CD4-positive, alpha-beta T cell (primary cell): ENCODE measurements around the gene HCAR3. TPM values are rescaled to one million over a fixed set of nuclear protein-coding genes. Genes with fewer than 3 reads are reported as not detected.
"Not testable (repeated sequence)": the region's sequence is repeated elsewhere in the genome, so short reads cannot be mapped to it uniquely, and the experiment has no call there.

Experiments
- ATAC-seq: fragments of 200-7000 bp; cut with Tn5 transposase; one replicate; pipeline ENCODE4 v1.10.0; 2022; ENCODE audit warnings: mild to moderate bottlenecking; ENCODE audit not compliant: poor library complexity
- CTCF ChIA-PET: fragments of 350-600 bp; sonication (Branson Sonifier 250); formaldehyde crosslinking; loops from one replicate; lab custom pipeline; 2021; ENCODE audit warnings: antibody characterized with exemption, inconsistent platforms; lab: Charles Lee
- POLR2A ChIA-PET: fragments of 350-600 bp; sonication (Branson Sonifier 250); formaldehyde crosslinking; loops from one replicate; lab custom pipeline; 2021; ENCODE audit warnings: antibody characterized with exemption, inconsistent platforms; lab: Charles Lee
- DNase-seq, 14 experiments: peaks; one replicate each; pipeline ENCODE4 v3.0.0-alpha.2; 2013 to 2020; ENCODE audit warnings: mixed read lengths in 2 of 14
- H3K27ac ChIP-seq, 2 donors: one replicate each; pipeline versions ENCODE4 v1.5.1 to v1.7.0; 2013; ENCODE audit warnings: low read length in 2 of 2, low read depth in 1 of 2, mild to moderate bottlenecking in 1 of 2
- H3K27me3 ChIP-seq, 2 experiments: 1 replicate in 1 of 2; 2 replicates in 1 of 2; pipeline versions ENCODE4 v1.6.1 to v1.7.0; 2013; ENCODE audit warnings: low read length in 2 of 2, control low read depth in 1 of 2, mild to moderate bottlenecking in 1 of 2, moderate library complexity in 1 of 2; ENCODE audit not compliant: insufficient read depth in 2 of 2, control insufficient read depth in 1 of 2
- H3K36me3 ChIP-seq: one replicate; pipeline ENCODE4 v1.6.1; 2013; ENCODE audit warnings: low read length, control low read depth; ENCODE audit not compliant: insufficient read depth
- H3K4me1 ChIP-seq: one replicate; pipeline ENCODE4 v1.6.1; 2013; ENCODE audit warnings: low read length, control low read depth; ENCODE audit not compliant: insufficient read depth
- H3K4me3 ChIP-seq: one replicate; pipeline ENCODE4 v1.5.1; 2013; ENCODE audit warnings: mild to moderate bottlenecking, low read length, moderate library complexity
- H3K9me3 ChIP-seq, 2 experiments: 1 replicate in 1 of 2; 2 replicates in 1 of 2; pipeline versions ENCODE4 v1.6.1 to v1.7.0; 2013; ENCODE audit warnings: low read length in 2 of 2, mild to moderate bottlenecking in 2 of 2, control low read depth in 1 of 2, moderate library complexity in 1 of 2; ENCODE audit not compliant: control insufficient read depth in 1 of 2, insufficient read depth in 1 of 2
- H3K27ac Mint-ChIP-seq: one replicate; pipeline ENCODE4 v1.8.0; 2020; ENCODE audit warnings: mixed read lengths
- H3K27me3 Mint-ChIP-seq: one replicate; pipeline ENCODE4 v1.8.0; 2021; ENCODE audit warnings: mixed read lengths
- H3K36me3 Mint-ChIP-seq: one replicate; pipeline ENCODE4 v1.8.0; 2021; ENCODE audit warnings: low read depth, mixed read lengths
- H3K4me1 Mint-ChIP-seq: one replicate; pipeline ENCODE4 v1.8.0; 2021; ENCODE audit warnings: low read depth, mixed read lengths
- H3K4me3 Mint-ChIP-seq: one replicate; pipeline ENCODE4 v1.8.0; 2020; ENCODE audit warnings: mild to moderate bottlenecking, mixed read lengths
- H3K9me3 Mint-ChIP-seq: one replicate; pipeline ENCODE4 v1.8.0; 2020; ENCODE audit warnings: mixed read lengths
- intact Hi-C, 2 experiments: fragments of 100-400 bp; cut with DNase I in 1 of 2; cut with micrococcal nuclease in 1 of 2; formaldehyde crosslinking; loops; one replicate each; pipeline versions ENCODE4 v1.15.1 to v1.9.0; 2023 to 2025; cut with DNase I, micrococcal nuclease
- total RNA-seq, 174 experiments: library from RNA in 2 of 174; stranded (reverse) in 2 of 174; gene quantifications; one replicate each; pipeline ENCODE4 v1.2.3 and lab custom pipeline; 2021 to 2026
- TF ChIP-seq, protein P1 (sequence below): fragments of 200-600 bp; IDR thresholded peaks from one replicate; pipeline ENCODE4 v1.8.0; 2022; ENCODE audit warnings: antibody characterized with exemption, mild to moderate bottlenecking

HCAR3 gene
- total RNA-seq, 2 experiments from 2014 or later: 0.33 to 0.39 TPM

DNA sequence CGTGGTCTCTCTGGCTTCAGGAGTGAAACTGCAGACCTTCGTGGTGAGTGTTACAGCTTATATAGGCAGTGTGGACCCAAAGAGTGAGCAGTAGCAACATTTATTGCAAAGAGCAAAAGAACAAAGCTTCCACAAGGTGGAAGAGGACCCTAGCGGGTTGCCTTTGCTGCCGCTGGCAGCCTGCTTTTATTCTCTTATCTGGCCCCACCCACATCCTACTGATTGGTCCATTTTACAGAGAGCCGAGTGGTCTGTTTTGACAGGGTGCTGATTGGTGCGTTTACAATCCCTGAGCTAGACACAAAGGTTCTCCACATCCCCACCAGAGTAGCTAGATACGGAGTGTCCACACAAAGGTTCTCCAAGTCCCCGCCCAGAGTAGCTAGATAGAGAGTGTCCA, 40.6 kb downstream of the HCAR3 start:
- DNase-seq, H3K4me3 ChIP-seq, H3K36me3 Mint-ChIP-seq, H3K27me3 ChIP-seq, H3K4me3 Mint-ChIP-seq, H3K27me3 Mint-ChIP-seq, CTCF ChIA-PET, H3K36me3 ChIP-seq, H3K9me3 Mint-ChIP-seq, H3K4me1 ChIP-seq, H3K9me3 ChIP-seq, POLR2A ChIA-PET, H3K27ac Mint-ChIP-seq, ATAC-seq, intact Hi-C loops, H3K27ac ChIP-seq, H3K4me1 Mint-ChIP-seq: not testable (repeated sequence)

DNA sequence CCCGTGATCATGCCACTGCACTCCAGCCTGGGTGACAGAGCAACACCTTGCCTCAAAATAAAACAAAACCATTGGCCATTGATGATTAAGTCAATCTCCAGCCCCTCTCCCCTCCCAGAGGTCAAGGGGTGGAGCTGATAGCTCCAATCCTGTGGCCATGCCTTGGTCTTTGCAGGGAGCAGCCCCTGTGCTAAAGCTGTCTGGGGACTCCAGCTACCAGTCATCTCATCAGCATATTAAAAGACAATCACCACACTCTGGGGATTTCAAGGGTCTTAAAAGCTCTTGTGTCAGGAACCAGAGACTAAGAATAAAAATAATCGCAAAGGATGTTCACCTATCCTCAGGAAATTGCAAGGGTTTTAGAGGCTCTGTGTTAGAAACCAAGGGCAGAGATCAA, 44.1 kb downstream of the HCAR3 start:
- no peak for DNase-seq
- Mint-ChIP-seq H3K27ac (no peak overlapping the region), H3K4me3 (no peak overlapping the region), H3K36me3 (no peaks in the 10 kb centered on the region), H3K27me3 (no peaks in the 10 kb centered on the region), H3K4me1 (no peaks in the 10 kb centered on the region), H3K9me3 (no peaks in the 10 kb centered on the region)
- intact Hi-C loops: no loop called here
- POLR2A ChIA-PET: no interaction called here
- H3K4me3 ChIP-seq: no peak overlapping the region
- no peaks in the 10 kb centered on the region for H3K36me3 ChIP-seq
- no peak for ATAC-seq
- no peaks in the 10 kb centered on the region for H3K9me3 ChIP-seq
- no peaks in the 10 kb centered on the region for H3K27me3 ChIP-seq
- TF ChIP-seq, protein P1, sequence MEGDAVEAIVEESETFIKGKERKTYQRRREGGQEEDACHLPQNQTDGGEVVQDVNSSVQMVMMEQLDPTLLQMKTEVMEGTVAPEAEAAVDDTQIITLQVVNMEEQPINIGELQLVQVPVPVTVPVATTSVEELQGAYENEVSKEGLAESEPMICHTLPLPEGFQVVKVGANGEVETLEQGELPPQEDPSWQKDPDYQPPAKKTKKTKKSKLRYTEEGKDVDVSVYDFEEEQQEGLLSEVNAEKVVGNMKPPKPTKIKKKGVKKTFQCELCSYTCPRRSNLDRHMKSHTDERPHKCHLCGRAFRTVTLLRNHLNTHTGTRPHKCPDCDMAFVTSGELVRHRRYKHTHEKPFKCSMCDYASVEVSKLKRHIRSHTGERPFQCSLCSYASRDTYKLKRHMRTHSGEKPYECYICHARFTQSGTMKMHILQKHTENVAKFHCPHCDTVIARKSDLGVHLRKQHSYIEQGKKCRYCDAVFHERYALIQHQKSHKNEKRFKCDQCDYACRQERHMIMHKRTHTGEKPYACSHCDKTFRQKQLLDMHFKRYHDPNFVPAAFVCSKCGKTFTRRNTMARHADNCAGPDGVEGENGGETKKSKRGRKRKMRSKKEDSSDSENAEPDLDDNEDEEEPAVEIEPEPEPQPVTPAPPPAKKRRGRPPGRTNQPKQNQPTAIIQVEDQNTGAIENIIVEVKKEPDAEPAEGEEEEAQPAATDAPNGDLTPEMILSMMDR: no peak
- no peak overlapping the region for H3K27ac ChIP-seq
- CTCF ChIA-PET: no interaction called here
- no peaks in the 10 kb centered on the region for H3K4me1 ChIP-seq

DNA sequence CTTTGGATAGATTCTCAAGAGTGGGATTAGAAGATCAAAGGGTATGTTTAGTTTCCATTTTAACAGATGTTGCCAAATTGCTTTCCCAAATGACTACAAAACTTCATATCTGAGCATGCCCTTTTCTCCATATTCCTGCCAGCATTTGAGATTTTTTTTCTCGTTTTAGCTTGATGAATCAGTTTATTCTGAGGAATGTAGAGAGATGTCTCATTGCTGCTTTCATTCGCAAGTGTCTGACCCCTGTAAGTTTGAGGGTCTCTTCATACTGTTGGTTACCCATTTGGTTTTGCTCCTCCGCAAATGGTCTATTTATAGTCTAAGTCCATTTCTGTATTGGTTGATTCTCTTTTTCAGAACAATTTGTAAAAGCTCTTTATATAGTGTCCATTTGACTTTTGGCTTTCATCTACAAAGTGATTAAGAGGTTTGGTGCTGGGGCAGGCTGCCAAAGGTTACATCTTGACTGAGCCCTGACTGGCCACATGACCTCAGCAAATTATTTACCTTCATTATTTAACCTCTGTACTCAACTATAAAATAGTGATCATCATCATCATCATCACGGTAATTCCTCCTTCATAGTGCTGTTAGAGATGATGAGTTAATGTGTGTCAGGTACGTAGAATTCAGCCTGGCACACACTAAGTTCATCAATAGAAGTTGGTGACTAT, 47.1 kb downstream of the HCAR3 start:
- no peak overlapping the region for H3K27ac ChIP-seq
- POLR2A ChIA-PET: no interaction called here
- Mint-ChIP-seq H3K4me3 (no peak overlapping the region), H3K27me3 (no peaks in the 10 kb centered on the region), H3K4me1 (no peaks in the 10 kb centered on the region), H3K9me3 (no peaks in the 10 kb centered on the region), H3K36me3 (no peaks in the 10 kb centered on the region), H3K27ac (no peak overlapping the region)
- H3K27me3 ChIP-seq: no peaks in the 10 kb centered on the region
- no peak for DNase-seq
- intact Hi-C loops: no loop called here
- TF ChIP-seq, protein P1: no peak
- no peaks in the 10 kb centered on the region for H3K9me3 ChIP-seq
- ATAC-seq: no peak
- no peaks in the 10 kb centered on the region for H3K4me1 ChIP-seq
- CTCF ChIA-PET: no interaction called here
- H3K36me3 ChIP-seq: no peaks in the 10 kb centered on the region
- H3K4me3 ChIP-seq: no peak overlapping the region

DNA sequence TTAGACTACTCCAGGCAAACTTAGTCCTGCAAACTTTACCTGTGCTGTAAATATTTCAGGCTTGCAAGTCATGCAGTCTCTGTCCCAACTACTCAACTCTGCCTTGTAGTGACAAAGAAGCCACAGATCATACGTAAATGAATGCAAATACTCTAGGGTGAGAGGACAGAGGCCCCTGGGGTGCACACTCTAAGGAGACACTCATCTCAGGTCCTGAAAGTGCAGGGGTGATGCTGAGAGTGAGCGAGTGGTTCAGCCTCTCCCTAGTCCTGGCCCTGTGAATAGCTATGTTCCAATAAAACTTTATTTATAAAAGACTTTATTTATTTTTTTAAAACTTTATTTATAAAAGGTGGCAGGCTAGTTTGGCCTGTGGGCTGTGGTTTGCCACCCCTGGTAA, 48.3 kb downstream of the HCAR3 start:
- intact Hi-C loops: no loop called here
- ChIA-PET POLR2A (no interaction called here), CTCF (interaction anchor here (0.6 to 0.8 kb wide), 2 partner anchors 126 to 933 kb away, joined by 3 to 6 read pairs; no protein-coding TSS in a partner anchor)
- no peaks in the 10 kb centered on the region for H3K36me3 Mint-ChIP-seq
- H3K27me3 ChIP-seq: no peaks in the 10 kb centered on the region
- no peak overlapping the region for H3K27ac ChIP-seq
- ATAC-seq (no peak), DNase-seq (no peak)
- TF ChIP-seq, protein P1: no peak
- H3K36me3 ChIP-seq: no peaks in the 10 kb centered on the region
- H3K9me3 Mint-ChIP-seq: no peaks in the 10 kb centered on the region
- no peaks in the 10 kb centered on the region for H3K9me3 ChIP-seq
- no peak overlapping the region for H3K4me3 ChIP-seq
- H3K4me3 Mint-ChIP-seq: no peak overlapping the region
- H3K4me1 ChIP-seq: no peaks in the 10 kb centered on the region
- no peaks in the 10 kb centered on the region for H3K27me3 Mint-ChIP-seq
- no peak overlapping the region for H3K27ac Mint-ChIP-seq
- H3K4me1 Mint-ChIP-seq: no peaks in the 10 kb centered on the region
